NB4 (cell line): ENCODE data around the gene PEMT.

ENCODE experiments used
- CTCF ChIP-seq: IDR thresholded peaks from one replicate; pipeline ENCODE4 v1.5.1; 2012; ENCODE audit warnings: low read depth, low read length
- MAX ChIP-seq: IDR thresholded peaks from 2 replicates; pipeline ENCODE4 v1.6.1; 2011; ENCODE audit warnings: low read depth, low read length
- MYC ChIP-seq: IDR thresholded peaks from 2 replicates; pipeline ENCODE4 v1.6.1; 2011; ENCODE audit warnings: low read depth, low read length
- POLR2A ChIP-seq: IDR thresholded peaks from 2 replicates; pipeline ENCODE4 v1.6.1; 2011; ENCODE audit warnings: mild to moderate bottlenecking; ENCODE audit not compliant: insufficient read length; ENCODE audit errors: extremely low read depth

- no peak for TF ChIP-seq POLR2A
- TF ChIP-seq CTCF, result peak; percentile 53
- no peak for TF ChIP-seq MAX
- TF ChIP-seq MYC, result no peak
Measured at GRCh38 chr17:17511293-17511741, 80.2 kb downstream of the PEMT start.
